Left lung (tissue), 10 donors: ENCODE measurements around the gene PEX10. TPM values are rescaled to one million over a fixed set of nuclear protein-coding genes. Genes with fewer than 3 reads are reported as not detected.

Source experiments
- ATAC-seq: fragments of 200-7000 bp; cut with Tn5 transposase; one replicate; pipeline ENCODE4 v1.9.1; 2020; ENCODE audit warnings: moderate library complexity
- DNase-seq, 4 donors: peaks; one replicate each; pipeline ENCODE4 v3.0.0-alpha.2; 2013 to 2020
- H3K27ac ChIP-seq, 2 donors: fragments of 200-600 bp; sonication (generic) in 1 of 2; one replicate each; pipeline versions ENCODE4 v1.5.0 to v1.8.0; 2020 to 2021
- H3K27me3 ChIP-seq, 2 donors: fragments of 200-600 bp; sonication (generic) in 1 of 2; one replicate each; pipeline versions ENCODE4 v1.5.0 to v1.8.0; 2020 to 2021
- H3K36me3 ChIP-seq, 2 donors: fragments of 200-600 bp; sonication (generic) in 1 of 2; one replicate each; pipeline versions ENCODE4 v1.5.0 to v1.8.0; 2020 to 2021
- H3K4me1 ChIP-seq, 2 donors: fragments of 200-600 bp; one replicate each; pipeline ENCODE4 v1.8.0; 2021
- H3K4me3 ChIP-seq, 2 donors: fragments of 200-600 bp; sonication (generic) in 1 of 2; one replicate each; pipeline versions ENCODE4 v1.5.0 to v1.8.0; 2020 to 2021; ENCODE audit warnings: mild to moderate bottlenecking in 1 of 2
- H3K9me3 ChIP-seq, 2 donors: fragments of 200-600 bp; sonication (generic) in 1 of 2; one replicate each; pipeline versions ENCODE4 v1.5.0 to v1.8.0; 2020 to 2021
- intact Hi-C, 2 donors: fragments of 100-400 bp; cut with DNase I; formaldehyde crosslinking; loops; one replicate each; pipeline versions ENCODE4 v1.11.2 to v1.14.2; 2022
- polyA plus RNA-seq, 6 donors: library from polyadenylated mRNA; unstranded; fragments of 120-200 nt; gene quantifications; one replicate each; pipeline ENCODE4 v1.2.1, GENCODE V29; 2013; ENCODE audit not compliant: insufficient read length in 6 of 6
- total RNA-seq, 2 donors: library from RNA; stranded (reverse); fragmentation: NEBNext Ultra II Directional; extraction: Animal tissue kit (Norgen Biotek cat#: 25700); gene quantifications; one replicate each; pipeline ENCODE4 v1.2.1, GENCODE V29; 2021
- TF ChIP-seq, protein P1 (sequence below), 2 donors: fragments of 200-600 bp; sonication (generic) in 1 of 2; IDR thresholded peaks; one replicate each; pipeline versions ENCODE4 v1.5.0 to v1.8.0; 2021; ENCODE audit warnings: antibody characterized with exemption in 2 of 2
- donor health status: DM: no; HTN: yes; CAD: no.
- donor health status: DM: no; HTN: no; CAD: no.

Gene PEX10
- total and polyA plus RNA-seq, 8 donors: 14.3 to 22.9 (median 17.4) TPM

DNA sequence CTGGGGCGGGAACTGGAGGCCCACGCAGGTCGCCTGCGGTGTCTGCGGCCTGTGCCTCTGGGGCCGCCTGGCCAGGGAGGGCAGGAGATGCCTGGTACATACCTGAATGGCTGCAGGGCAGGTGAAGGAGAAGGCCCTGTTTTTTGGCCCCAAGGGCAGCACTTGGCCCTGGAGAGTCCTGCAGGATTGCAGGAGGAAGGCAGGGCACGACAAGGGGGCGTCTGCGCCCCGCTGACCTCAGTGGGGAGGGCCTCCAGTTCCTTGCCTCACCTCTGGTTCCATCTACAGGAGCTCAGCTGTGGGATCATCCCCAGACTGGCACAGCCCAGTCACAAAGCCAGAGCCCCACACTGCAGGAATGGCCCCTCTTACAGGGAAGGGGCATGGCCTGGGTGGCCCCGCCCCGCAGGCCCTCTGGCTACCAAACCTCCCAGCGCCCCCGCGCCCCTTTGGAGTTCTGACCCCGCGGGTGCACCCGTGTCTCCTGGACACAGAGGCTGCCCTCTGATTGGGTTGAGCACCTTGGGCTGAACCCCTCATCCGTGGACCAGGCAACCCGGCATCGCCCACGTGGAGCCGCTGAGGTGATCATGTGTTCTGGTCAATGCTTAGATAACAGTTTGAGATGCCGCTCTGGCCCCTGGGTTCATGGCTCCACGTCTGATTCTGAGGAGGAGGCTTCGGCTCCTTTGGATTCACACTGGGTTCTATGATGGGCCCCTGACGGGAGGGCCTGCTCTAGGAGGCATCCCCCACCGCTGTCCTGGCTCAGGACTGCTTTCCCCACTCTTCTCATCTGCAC is 1.3 kb upstream of the PEX10 start:
- ATAC-seq (no peak), DNase-seq (peak in 1 of 4 donors; percentile 76)
- TF ChIP-seq, protein P1, sequence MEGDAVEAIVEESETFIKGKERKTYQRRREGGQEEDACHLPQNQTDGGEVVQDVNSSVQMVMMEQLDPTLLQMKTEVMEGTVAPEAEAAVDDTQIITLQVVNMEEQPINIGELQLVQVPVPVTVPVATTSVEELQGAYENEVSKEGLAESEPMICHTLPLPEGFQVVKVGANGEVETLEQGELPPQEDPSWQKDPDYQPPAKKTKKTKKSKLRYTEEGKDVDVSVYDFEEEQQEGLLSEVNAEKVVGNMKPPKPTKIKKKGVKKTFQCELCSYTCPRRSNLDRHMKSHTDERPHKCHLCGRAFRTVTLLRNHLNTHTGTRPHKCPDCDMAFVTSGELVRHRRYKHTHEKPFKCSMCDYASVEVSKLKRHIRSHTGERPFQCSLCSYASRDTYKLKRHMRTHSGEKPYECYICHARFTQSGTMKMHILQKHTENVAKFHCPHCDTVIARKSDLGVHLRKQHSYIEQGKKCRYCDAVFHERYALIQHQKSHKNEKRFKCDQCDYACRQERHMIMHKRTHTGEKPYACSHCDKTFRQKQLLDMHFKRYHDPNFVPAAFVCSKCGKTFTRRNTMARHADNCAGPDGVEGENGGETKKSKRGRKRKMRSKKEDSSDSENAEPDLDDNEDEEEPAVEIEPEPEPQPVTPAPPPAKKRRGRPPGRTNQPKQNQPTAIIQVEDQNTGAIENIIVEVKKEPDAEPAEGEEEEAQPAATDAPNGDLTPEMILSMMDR (IDR thresholded peaks at IDR 0.05): no peak
- H3K4me1 ChIP-seq: peaks cover 16 to 27% of the 10 kb centered on the region in 2 donors
- H3K27me3 ChIP-seq: peaks cover 0 to 42% of the 10 kb centered on the region in 2 donors
- H3K36me3 ChIP-seq: peaks cover 0 to 3% of the 10 kb centered on the region in 2 donors
- peak overlapping the region in 1 of 2 donors; percentile 88 for H3K27ac ChIP-seq
- H3K4me3 ChIP-seq: peak overlapping the region; percentile 75 to 99
- H3K9me3 ChIP-seq: no peaks in the 10 kb centered on the region
- intact Hi-C loops: loop anchor here in 1 of 2 donors (5.0 to 10.0 kb wide), 4 partner anchors 131 to 1011 kb away; no protein-coding TSS in a partner anchor

DNA sequence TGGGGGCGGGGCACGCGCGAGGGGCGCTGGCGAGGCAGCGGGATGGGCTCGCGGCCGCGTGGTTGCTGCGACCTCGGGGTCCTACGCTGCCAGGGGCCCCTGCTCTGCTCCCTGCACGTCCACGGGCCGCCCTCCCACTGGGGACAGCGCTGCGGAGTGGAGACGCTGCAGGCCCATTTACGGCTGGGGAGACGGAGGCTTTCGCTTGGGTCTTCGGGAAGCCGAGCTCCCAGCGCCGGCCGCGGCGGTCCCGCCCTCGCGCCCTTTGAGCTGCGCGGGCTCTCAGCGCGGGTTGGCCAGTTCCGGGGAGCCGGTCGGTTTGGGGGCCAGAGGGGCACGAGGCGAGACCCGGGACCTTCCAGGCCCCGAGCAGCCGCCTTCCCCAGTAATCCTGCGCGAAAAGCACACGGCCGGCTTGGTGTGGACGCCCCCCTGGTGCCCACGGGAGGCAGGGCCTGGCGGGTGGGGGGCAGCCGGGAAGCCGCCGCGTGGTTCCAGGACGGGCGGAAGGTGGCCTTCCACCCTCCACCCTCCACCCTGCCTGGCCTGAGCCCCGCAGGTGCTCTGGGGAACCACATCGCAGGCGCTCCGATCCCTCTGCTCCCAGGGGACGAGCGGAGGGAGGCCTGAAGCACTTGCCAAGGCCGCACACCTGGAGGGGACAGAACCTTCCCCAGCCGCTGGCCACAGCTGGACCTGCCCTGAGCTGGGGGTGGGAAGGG is 570 bp upstream of the PEX10 start:
- peak overlapping the region; percentile 75 to 99 for H3K4me3 ChIP-seq
- H3K27me3 ChIP-seq: peaks cover 0 to 34% of the 10 kb centered on the region in 2 donors
- peak overlapping the region; percentile 82 to 88 for H3K27ac ChIP-seq
- TF ChIP-seq, protein P1 (IDR thresholded peaks at IDR 0.05): no peak
- H3K36me3 ChIP-seq: peaks cover 0 to 11% of the 10 kb centered on the region in 2 donors
- no peaks in the 10 kb centered on the region for H3K9me3 ChIP-seq
- peaks cover 16 to 27% of the 10 kb centered on the region in 2 donors for H3K4me1 ChIP-seq
- ATAC-seq (peak; percentile 47), DNase-seq (peak in 1 of 4 donors; percentile 43)
- intact Hi-C loops: loop anchor here in 1 of 2 donors (5.0 to 10.0 kb wide), 4 partner anchors 132 to 1012 kb away; no protein-coding TSS in a partner anchor

DNA sequence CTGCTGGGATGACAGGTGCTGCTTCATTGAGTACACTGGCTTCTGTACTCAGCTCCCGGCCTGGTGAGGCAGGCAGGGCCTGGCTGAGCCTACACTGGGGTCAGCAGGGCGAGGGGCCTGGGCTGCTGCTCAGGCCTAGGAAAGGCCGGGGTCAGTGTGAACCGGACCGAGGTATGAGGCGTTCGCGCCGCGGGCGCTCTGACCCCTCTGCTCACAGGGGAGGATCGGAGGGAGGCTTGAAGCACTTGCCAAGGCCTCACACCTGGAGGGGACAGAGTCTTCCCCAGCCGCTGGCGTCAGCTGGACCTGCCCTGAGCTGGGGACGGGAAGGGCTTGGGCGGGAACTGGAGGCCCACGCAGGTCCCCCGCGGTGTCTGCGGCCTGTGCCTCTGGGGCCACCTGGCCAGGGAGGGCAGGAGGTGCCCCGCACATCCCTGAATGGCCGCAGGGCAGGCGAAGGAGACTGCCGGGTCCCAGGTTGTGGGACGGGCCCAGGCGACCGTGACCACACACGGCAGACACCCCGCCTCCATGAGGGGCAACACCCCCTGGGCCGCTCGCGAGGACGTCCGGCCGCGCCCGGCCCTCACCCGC is 466 bp downstream of the PEX10 start:
- ATAC-seq: peak; percentile 2
- H3K9me3 ChIP-seq: no peaks in the 10 kb centered on the region
- TF ChIP-seq, protein P1 (IDR thresholded peaks at IDR 0.05): no peak
- intact Hi-C loops: loop anchor here in 1 of 2 donors (5.0 to 10.0 kb wide), 4 partner anchors 133 to 1013 kb away; no protein-coding TSS in a partner anchor
- peaks cover 0 to 19% of the 10 kb centered on the region in 2 donors for H3K36me3 ChIP-seq
- peak overlapping the region in 1 of 2 donors; percentile 88 for H3K27ac ChIP-seq
- DNase-seq: peak in 2 of 4 donors; percentile 50 to 82
- H3K4me1 ChIP-seq: peaks cover 16 to 27% of the 10 kb centered on the region in 2 donors
- peak overlapping the region; percentile 75 to 99 for H3K4me3 ChIP-seq
- peaks cover 0 to 24% of the 10 kb centered on the region in 2 donors for H3K27me3 ChIP-seq

DNA sequence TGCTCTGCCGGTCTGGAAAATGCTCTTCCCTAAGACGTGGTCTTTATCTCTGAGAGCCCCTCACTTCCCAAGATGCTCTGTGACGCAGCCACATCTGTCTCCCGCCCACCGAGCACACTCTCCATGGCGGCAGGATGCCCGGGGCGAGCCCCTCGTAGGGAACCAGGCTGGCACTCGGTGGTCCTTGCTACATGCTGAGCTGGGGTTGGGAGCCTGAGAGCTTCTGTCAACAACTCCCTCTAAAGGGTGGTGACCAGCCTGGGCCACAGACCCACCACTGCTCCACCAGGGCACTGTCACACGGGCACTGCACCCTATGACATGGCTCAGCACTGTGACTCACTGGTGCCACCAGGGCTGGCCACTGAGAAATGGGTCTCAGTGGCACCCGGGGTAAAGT is 2.6 kb downstream of the PEX10 start:
- intact Hi-C loops: loop anchor here in 1 of 2 donors (5.0 to 10.0 kb wide), 4 partner anchors 135 to 1015 kb away; no protein-coding TSS in a partner anchor
- peaks cover 0 to 2% of the 10 kb centered on the region in 2 donors for H3K27me3 ChIP-seq
- H3K4me3 ChIP-seq: no peak overlapping the region
- H3K27ac ChIP-seq: no peak overlapping the region
- peaks cover 0 to 41% of the 10 kb centered on the region in 2 donors for H3K36me3 ChIP-seq
- TF ChIP-seq, protein P1 (IDR thresholded peaks at IDR 0.05): no peak
- DNase-seq (peak in 1 of 4 donors; percentile 60), ATAC-seq (no peak)
- H3K9me3 ChIP-seq: no peaks in the 10 kb centered on the region
- H3K4me1 ChIP-seq: peaks cover 16 to 27% of the 10 kb centered on the region in 2 donors
